Measurements from ENCODE around the gene MX2.
"Not testable (repeated sequence)": the region's sequence is repeated elsewhere in the genome, so short reads cannot be mapped to it uniquely, and the experiment has no call there.

Gene MX2, protein sequence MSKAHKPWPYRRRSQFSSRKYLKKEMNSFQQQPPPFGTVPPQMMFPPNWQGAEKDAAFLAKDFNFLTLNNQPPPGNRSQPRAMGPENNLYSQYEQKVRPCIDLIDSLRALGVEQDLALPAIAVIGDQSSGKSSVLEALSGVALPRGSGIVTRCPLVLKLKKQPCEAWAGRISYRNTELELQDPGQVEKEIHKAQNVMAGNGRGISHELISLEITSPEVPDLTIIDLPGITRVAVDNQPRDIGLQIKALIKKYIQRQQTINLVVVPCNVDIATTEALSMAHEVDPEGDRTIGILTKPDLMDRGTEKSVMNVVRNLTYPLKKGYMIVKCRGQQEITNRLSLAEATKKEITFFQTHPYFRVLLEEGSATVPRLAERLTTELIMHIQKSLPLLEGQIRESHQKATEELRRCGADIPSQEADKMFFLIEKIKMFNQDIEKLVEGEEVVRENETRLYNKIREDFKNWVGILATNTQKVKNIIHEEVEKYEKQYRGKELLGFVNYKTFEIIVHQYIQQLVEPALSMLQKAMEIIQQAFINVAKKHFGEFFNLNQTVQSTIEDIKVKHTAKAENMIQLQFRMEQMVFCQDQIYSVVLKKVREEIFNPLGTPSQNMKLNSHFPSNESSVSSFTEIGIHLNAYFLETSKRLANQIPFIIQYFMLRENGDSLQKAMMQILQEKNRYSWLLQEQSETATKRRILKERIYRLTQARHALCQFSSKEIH

GRCh38 chr21:41361786-41362604 lies at the start of gene MX2:
TSS of gene MX2 (plus strand) at chr21:41362027. CDS start at chr21:41376907, 14,880 bp downstream.
- TF ChIP-seq CTCF (IDR thresholded peaks at IDR 0.05; ENCODE audit: low read depth, low read length, missing control alignments) = no peak

DNA sequence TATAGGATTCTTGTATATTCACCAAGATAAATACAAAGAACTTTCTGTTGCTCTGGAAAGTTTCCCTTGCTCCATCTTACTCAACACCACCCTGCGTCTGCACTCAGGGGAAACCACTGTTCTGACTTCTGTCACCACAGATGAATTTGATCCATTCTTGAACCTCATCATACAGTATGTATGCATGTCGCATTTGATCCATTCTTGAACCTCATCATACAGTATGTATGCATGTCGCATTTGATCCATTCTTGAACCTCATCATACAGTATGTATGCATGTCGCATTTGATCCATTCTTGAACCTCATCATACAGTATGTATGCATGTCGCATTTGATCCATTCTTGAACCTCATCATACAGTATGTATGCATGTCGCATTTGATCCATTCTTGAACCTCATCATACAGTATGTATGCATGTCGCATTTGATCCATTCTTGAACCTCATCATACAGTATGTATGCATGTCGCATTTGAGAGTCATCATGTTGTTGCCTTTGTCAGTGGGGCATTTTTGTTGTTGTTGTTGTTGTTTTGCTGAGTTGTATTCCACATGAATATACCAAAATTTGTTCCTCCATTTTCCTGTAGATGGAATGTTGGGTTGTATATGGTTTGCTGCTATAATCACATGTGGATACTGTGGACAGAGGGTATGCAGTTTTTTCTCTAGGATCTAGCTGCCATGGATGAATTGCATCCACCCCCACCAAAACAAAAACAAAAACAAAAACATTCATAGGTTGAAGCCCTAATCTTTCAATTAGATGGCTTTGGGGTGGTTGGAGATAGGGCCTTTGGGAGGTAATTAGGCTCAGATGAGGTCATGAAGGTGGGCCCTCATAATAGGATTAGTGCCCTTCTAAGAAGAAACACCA lies 48.3 kb upstream of the MX2 start:
- not testable (repeated sequence) for DNase-seq (ENCODE audit: extremely low read depth, low read depth); H3K4me3 ChIP-seq (replicated peaks; ENCODE audit: low read depth, low read length)

More at GRCh38 chr21:41361786-41362604, at the start of gene MX2:
- DNase-seq (ENCODE audit: extremely low read depth, low read depth) = peak; percentile 61
- peak within 1 kb of the TSS; percentile 40 for H3K4me3 ChIP-seq (replicated peaks; ENCODE audit: low read depth, low read length)

GRCh38 chr21:41315726-41316125 lies 46.1 kb upstream of the MX2 start:
- no peak for TF ChIP-seq CTCF (IDR thresholded peaks at IDR 0.05; ENCODE audit: low read depth, low read length, missing control alignments)
- H3K4me3 ChIP-seq (replicated peaks; ENCODE audit: low read depth, low read length) = no peak overlapping the region
- DNase-seq (ENCODE audit: extremely low read depth, low read depth) = no peak

- TF ChIP-seq CTCF (IDR thresholded peaks at IDR 0.05; ENCODE audit: low read depth, low read length, missing control alignments) = no peak
- DNase-seq (ENCODE audit: extremely low read depth, low read depth) = no peak
These were observed 45.4 kb upstream of the MX2 start, which contains the start of gene FAM3B for GRCh38 chr21:41316200-41317062. TSS of gene FAM3B (plus strand) at chr21:41316801. CDS start at chr21:41316880, 79 bp downstream.

DNA sequence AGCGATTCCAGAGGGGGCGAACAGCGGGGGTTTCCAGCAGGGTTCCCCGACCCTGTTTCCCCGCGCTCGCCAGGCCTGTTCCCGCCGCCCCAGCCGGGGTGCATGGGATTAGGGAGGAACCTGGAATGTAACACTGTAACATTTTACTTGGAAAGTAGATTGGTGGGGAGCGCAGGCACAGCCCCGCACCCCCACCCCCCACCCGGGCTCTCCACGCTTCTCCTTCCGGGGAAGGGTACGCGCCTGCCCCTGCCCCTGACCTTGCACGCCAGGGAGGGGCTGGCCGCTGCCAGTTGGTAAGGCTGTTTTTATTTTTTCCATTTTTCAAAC lies 44.8 kb upstream of the MX2 start:
- no peak overlapping the region for H3K4me3 ChIP-seq (replicated peaks; ENCODE audit: low read depth, low read length)
- TF ChIP-seq CTCF (IDR thresholded peaks at IDR 0.05; ENCODE audit: low read depth, low read length, missing control alignments) = no peak
- no peak for DNase-seq (ENCODE audit: extremely low read depth, low read depth)

More at GRCh38 chr21:41316200-41317062, 45.4 kb upstream of the MX2 start, which contains the start of gene FAM3B:
- no peak within 1 kb of the TSS for H3K4me3 ChIP-seq (replicated peaks; ENCODE audit: low read depth, low read length)

- DNase-seq (ENCODE audit: extremely low read depth, low read depth) = no peak
- H3K4me3 ChIP-seq (replicated peaks; ENCODE audit: low read depth, low read length) = no peak overlapping the region
These were observed 44.4 kb upstream of the MX2 start for GRCh38 chr21:41317458-41317857.

More at GRCh38 chr21:41317458-41317857, 44.4 kb upstream of the MX2 start:
- TF ChIP-seq CTCF (IDR thresholded peaks at IDR 0.05; ENCODE audit: low read depth, low read length, missing control alignments) = no peak
